GM23338 (cell line): ENCODE results near the gene SLC22A3.

Experiments used
- CTCF ChIP-seq, 2 experiments: fragments of 200-600 bp in 1 of 2; sonication (generic) in 1 of 2; conservative IDR thresholded peaks; 2 replicates each; pipeline versions ENCODE4 v1.5.1 to v1.6.1; 2016 to 2017; ENCODE audit warnings: antibody characterized with exemption in 2 of 2, low read depth in 2 of 2, mild to moderate bottlenecking in 2 of 2, moderate library complexity in 1 of 2
- EZH2 ChIP-seq: fragments of 200-600 bp; sonication (generic); IDR thresholded peaks from one replicate; pipeline ENCODE4 v1.8.0; 2017; ENCODE audit warnings: antibody characterized with exemption, mild to moderate bottlenecking, low read depth; ENCODE audit not compliant: unreplicated experiment
- EZH2phosphoT487 ChIP-seq: fragments of 200-600 bp; sonication (generic); IDR thresholded peaks from one replicate; pipeline ENCODE4 v1.8.1; 2018; ENCODE audit warnings: antibody characterized with exemption; ENCODE audit not compliant: unreplicated experiment
- JUNB ChIP-seq: IDR thresholded peaks from one replicate; pipeline ENCODE4 v1.6.1; 2016; ENCODE audit warnings: antibody characterized with exemption; ENCODE audit not compliant: unreplicated experiment
- NANOG ChIP-seq: IDR thresholded peaks from 2 replicates; pipeline ENCODE4 v1.6.1; 2016; ENCODE audit warnings: antibody characterized with exemption, borderline replicate concordance
- POLR2AphosphoS5 ChIP-seq: IDR thresholded peaks from 2 replicates; pipeline ENCODE4 v1.6.1; 2016; ENCODE audit warnings: antibody characterized with exemption, low read depth
- REST ChIP-seq: IDR thresholded peaks from one replicate; pipeline ENCODE4 v1.6.1; 2018; ENCODE audit warnings: antibody characterized with exemption; ENCODE audit not compliant: unreplicated experiment
- STAT1 ChIP-seq: IDR thresholded peaks from one replicate; pipeline ENCODE4 v1.6.1; 2016; ENCODE audit warnings: antibody characterized with exemption; ENCODE audit not compliant: unreplicated experiment
- ZNF331 ChIP-seq: fragments of 250-450 bp; sonication (Bioruptor Pico); IDR thresholded peaks from 2 replicates; pipeline ENCODE4 v1.5.0; 2020; ENCODE audit warnings: low read depth, mild to moderate bottlenecking, moderate library complexity

GRCh38 chr6:160435935-160436334, 87.8 kb downstream of the SLC22A3 start:
- TF ChIP-seq CTCF (conservative IDR thresholded peaks at IDR 0.05; ENCODE audit: low read depth in 2 of 2): no peak
- TF ChIP-seq EZH2: no peak
- TF ChIP-seq POLR2AphosphoS5: no peak
- no peak for TF ChIP-seq JUNB
- TF ChIP-seq EZH2phosphoT487: no peak
- TF ChIP-seq STAT1: no peak
- no peak for TF ChIP-seq ZNF331 (CRISPR knock-in tag)
- TF ChIP-seq REST: no peak
- no peak for TF ChIP-seq NANOG
